Neural progenitor cell (in vitro differentiated cells): ENCODE data around the gene SAPCD1. TPM values are rescaled to one million over a fixed set of nuclear protein-coding genes. Genes with fewer than 3 reads are reported as not detected.
"Not testable (repeated sequence)": the region's sequence is repeated elsewhere in the genome, so short reads cannot be mapped to it uniquely, and the experiment has no call there.

ENCODE experiments used
- DNase-seq: peaks from one replicate; pipeline ENCODE4 v3.0.0-alpha.2; 2016; ENCODE audit warnings: low spot score
- H2AFZ ChIP-seq: fragments of 200-600 bp; sonication (generic); replicated peaks from 2 replicates; pipeline ENCODE4 v1.6.1; 2016; ENCODE audit warnings: antibody characterized with exemption
- H3F3A ChIP-seq: fragments of 200-600 bp; sonication (generic); 2 replicates; pipeline ENCODE4 v1.6.1; 2016; ENCODE audit warnings: antibody characterized with exemption, low read depth
- H3K27ac ChIP-seq: fragments of 200-600 bp; sonication (generic); 2 replicates; pipeline ENCODE4 v1.5.1; 2016; ENCODE audit warnings: mild to moderate bottlenecking
- H3K27me3 ChIP-seq: fragments of 200-600 bp; sonication (generic); 2 replicates; pipeline ENCODE4 v1.6.1; 2016; ENCODE audit warnings: mild to moderate bottlenecking, moderate library complexity
- H3K36me3 ChIP-seq: fragments of 200-600 bp; sonication (generic); 2 replicates; pipeline ENCODE4 v1.5.1; 2016
- H3K4me1 ChIP-seq: fragments of 200-600 bp; sonication (generic); 2 replicates; pipeline ENCODE4 v1.6.1; 2016; ENCODE audit warnings: mixed run types
- H3K4me2 ChIP-seq: fragments of 200-600 bp; sonication (generic); 2 replicates; pipeline ENCODE4 v1.6.1; 2016
- H3K4me3 ChIP-seq: fragments of 200-600 bp; sonication (generic); 2 replicates; pipeline ENCODE4 v1.5.1; 2016
- H3K79me2 ChIP-seq: fragments of 200-600 bp; sonication (generic); 2 replicates; pipeline ENCODE4 v1.6.1; 2016; ENCODE audit warnings: low read depth
- H3K9ac ChIP-seq: fragments of 200-600 bp; sonication (generic); 2 replicates; pipeline ENCODE4 v1.6.1; 2016
- H3K9me3 ChIP-seq: fragments of 200-600 bp; sonication (generic); 2 replicates; pipeline ENCODE4 v1.5.1; 2016; ENCODE audit warnings: low read depth
- H4K20me1 ChIP-seq: fragments of 200-600 bp; sonication (generic); 2 replicates; pipeline ENCODE4 v1.6.1; 2016; ENCODE audit warnings: low read depth
- H3K27ac Mint-ChIP-seq: 3 replicates; pipeline ENCODE4 v1.8.0; 2021; ENCODE audit warnings: mixed read lengths
- H3K27me3 Mint-ChIP-seq: 2 replicates; pipeline ENCODE4 v1.8.0; 2022; ENCODE audit warnings: low read depth, mild to moderate bottlenecking, inconsistent platforms, moderate library complexity, mixed read lengths; ENCODE audit not compliant: insufficient read depth
- H3K36me3 Mint-ChIP-seq: 3 replicates; pipeline ENCODE4 v1.8.0; 2021; ENCODE audit warnings: mixed read lengths
- H3K4me1 Mint-ChIP-seq: 3 replicates; pipeline ENCODE4 v1.8.0; 2021; ENCODE audit warnings: mixed read lengths
- H3K4me3 Mint-ChIP-seq: 3 replicates; pipeline ENCODE4 v1.8.0; 2021; ENCODE audit warnings: mild to moderate bottlenecking, moderate library complexity, mixed read lengths
- H3K9me3 Mint-ChIP-seq: 3 replicates; pipeline ENCODE4 v1.8.0; 2020; ENCODE audit warnings: mixed read lengths
- EZH2 ChIP-seq: fragments of 200-600 bp; sonication (generic); IDR thresholded peaks from 2 replicates; pipeline ENCODE4 v1.6.1; 2017; ENCODE audit warnings: antibody characterized with exemption, mild to moderate bottlenecking, moderate library complexity
- EZH2phosphoT487 ChIP-seq: fragments of 200-600 bp; sonication (generic); IDR thresholded peaks from 2 replicates; pipeline ENCODE4 v1.6.1; 2017; ENCODE audit warnings: antibody characterized with exemption
- total RNA-seq: library from RNA; depleted of rRNA; stranded (reverse); fragments of >200 nt; gene quantifications from 2 replicates; pipeline ENCODE4 v1.2.3, GENCODE V29; 2015; ENCODE audit warnings: low replicate concordance
- TF ChIP-seq, protein P1 (sequence below): fragments of 200-600 bp; sonication (generic); IDR thresholded peaks from 2 replicates; pipeline ENCODE4 v1.5.1; 2017; ENCODE audit warnings: antibody characterized with exemption, mild to moderate bottlenecking

SAPCD1 gene
- total RNA-seq, 1 donor from 2014 or later: 11.9 TPM

DNA sequence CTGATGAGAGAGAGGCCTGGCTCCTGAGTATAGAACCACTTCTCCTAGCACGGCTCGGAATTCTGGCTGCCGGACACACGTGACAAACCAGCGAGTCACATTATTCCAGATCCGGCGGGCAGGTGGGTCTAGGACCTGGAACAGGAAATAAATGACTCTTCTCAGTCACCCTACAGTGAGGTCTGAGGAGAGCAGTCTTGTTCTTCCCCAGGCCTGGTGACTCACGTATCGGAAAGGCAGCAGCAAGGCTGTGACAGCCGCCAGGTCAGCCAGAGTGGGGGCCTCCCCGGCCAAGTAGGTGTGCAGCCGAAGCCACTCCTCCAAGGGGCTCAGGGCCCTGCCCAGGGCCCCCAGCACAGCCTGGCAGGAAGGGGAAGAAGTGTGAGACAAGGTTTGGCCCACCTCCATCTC, 30.3 kb downstream of the SAPCD1 start:
- Mint-ChIP-seq H3K27me3 (no peaks in the 10 kb centered on the region), H3K27ac (no peak overlapping the region), H3K9me3 (no peaks in the 10 kb centered on the region), H3K36me3 (peaks cover 12% of the 10 kb centered on the region), H3K4me1 (peaks cover 16% of the 10 kb centered on the region), H3K4me3 (no peak overlapping the region)
- Histone ChIP-seq H3K27ac (no peak overlapping the region), H3K9ac (no peak overlapping the region), H3K4me3 (no peak overlapping the region), H3K4me2 (no peak overlapping the region), H3F3A (peaks cover 32% of the 10 kb centered on the region), H3K36me3 (peaks cover 4% of the 10 kb centered on the region), H4K20me1 (no peaks in the 10 kb centered on the region), H3K9me3 (no peaks in the 10 kb centered on the region), H2AFZ (no peak overlapping the region), H3K79me2 (peaks cover 22% of the 10 kb centered on the region), H3K27me3 (no peaks in the 10 kb centered on the region), H3K4me1 (peaks cover 7% of the 10 kb centered on the region)
- no peak for TF ChIP-seq EZH2phosphoT487
- no peak for TF ChIP-seq EZH2
- TF ChIP-seq, protein P1, sequence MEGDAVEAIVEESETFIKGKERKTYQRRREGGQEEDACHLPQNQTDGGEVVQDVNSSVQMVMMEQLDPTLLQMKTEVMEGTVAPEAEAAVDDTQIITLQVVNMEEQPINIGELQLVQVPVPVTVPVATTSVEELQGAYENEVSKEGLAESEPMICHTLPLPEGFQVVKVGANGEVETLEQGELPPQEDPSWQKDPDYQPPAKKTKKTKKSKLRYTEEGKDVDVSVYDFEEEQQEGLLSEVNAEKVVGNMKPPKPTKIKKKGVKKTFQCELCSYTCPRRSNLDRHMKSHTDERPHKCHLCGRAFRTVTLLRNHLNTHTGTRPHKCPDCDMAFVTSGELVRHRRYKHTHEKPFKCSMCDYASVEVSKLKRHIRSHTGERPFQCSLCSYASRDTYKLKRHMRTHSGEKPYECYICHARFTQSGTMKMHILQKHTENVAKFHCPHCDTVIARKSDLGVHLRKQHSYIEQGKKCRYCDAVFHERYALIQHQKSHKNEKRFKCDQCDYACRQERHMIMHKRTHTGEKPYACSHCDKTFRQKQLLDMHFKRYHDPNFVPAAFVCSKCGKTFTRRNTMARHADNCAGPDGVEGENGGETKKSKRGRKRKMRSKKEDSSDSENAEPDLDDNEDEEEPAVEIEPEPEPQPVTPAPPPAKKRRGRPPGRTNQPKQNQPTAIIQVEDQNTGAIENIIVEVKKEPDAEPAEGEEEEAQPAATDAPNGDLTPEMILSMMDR: no peak
- DNase-seq: no peak

DNA sequence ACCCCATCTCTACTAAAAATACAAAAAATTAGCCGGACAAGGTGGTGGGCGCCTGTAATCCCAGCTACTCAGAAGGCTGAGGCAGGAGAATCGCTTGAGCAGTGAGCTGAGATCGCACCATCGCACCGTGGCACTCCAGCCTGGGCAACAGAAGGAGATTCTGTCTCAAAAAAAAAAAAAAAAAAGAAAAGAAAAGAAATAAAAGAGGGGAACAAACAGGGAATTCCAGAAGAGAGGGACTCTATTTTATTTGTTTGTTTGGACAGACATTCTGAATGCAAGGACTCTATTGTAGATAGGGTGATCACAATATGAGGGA, 31.4 kb downstream of the SAPCD1 start:
- Mint-ChIP-seq H3K4me1 (peaks cover 16% of the 10 kb centered on the region), H3K36me3 (peaks cover 15% of the 10 kb centered on the region), H3K4me3 (peak overlapping the region; percentile 99)
- Histone ChIP-seq H3K79me2 (peaks cover 22% of the 10 kb centered on the region), H3K4me2 (peak overlapping the region; percentile 93), H3F3A (peaks cover 42% of the 10 kb centered on the region), H3K4me3 (peak overlapping the region; percentile 73)
- H3K9ac ChIP-seq, H3K9me3 Mint-ChIP-seq, H4K20me1 ChIP-seq, H3K27ac Mint-ChIP-seq, H3K27me3 Mint-ChIP-seq, DNase-seq, H3K27ac ChIP-seq, H3K9me3 ChIP-seq, H3K36me3 ChIP-seq, H3K27me3 ChIP-seq, H2AFZ ChIP-seq, H3K4me1 ChIP-seq: not testable (repeated sequence)

DNA sequence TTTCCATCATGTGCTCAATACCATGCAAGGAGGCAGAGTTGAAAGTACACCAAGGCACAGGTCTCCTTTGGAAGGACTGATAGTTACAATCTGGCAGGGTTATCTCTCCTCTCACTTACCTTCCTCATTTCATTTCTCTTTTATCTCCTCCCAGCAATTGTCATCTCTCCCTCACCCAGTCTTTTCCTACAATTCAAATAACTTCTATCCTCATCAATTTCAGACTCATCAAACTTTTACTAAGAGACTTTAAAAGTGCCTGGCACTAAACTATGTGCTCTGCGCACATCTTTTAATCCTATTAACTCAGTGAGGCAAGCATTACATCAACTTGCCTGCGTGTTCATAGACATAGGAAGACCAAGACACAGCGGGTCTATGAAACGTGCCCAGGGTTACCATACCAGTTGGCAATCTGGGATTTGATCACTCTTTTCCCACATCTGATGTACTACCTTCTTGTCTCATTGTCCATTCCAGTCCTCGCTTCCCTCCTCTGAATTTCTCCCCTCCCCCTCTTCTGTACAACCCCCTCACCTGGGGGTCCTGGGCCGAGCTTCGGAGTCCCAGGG, 31.9 kb downstream of the SAPCD1 start:
- DNase-seq: peak; percentile 70
- H3K27me3 Mint-ChIP-seq: no peaks in the 10 kb centered on the region
- peak overlapping the region; percentile 46 for H2AFZ ChIP-seq
- no peaks in the 10 kb centered on the region for H3K27me3 ChIP-seq
- peaks cover 16% of the 10 kb centered on the region for H3K4me1 Mint-ChIP-seq
- peaks cover 22% of the 10 kb centered on the region for H3K79me2 ChIP-seq
- H3K9me3 ChIP-seq: no peaks in the 10 kb centered on the region
- H3K36me3 Mint-ChIP-seq: peaks cover 12% of the 10 kb centered on the region
- peaks cover 4% of the 10 kb centered on the region for H3K36me3 ChIP-seq
- H3K4me3 Mint-ChIP-seq: peak overlapping the region; percentile 99
- peaks cover 7% of the 10 kb centered on the region for H3K4me1 ChIP-seq
- no peaks in the 10 kb centered on the region for H4K20me1 ChIP-seq
- H3F3A ChIP-seq: peaks cover 41% of the 10 kb centered on the region
- H3K27ac Mint-ChIP-seq: peak overlapping the region; percentile 4
- no peaks in the 10 kb centered on the region for H3K9me3 Mint-ChIP-seq
- no peak overlapping the region for H3K27ac ChIP-seq
- TF ChIP-seq, protein P1: no peak
- no peak for TF ChIP-seq EZH2phosphoT487
- TF ChIP-seq EZH2: no peak
- H3K9ac ChIP-seq: peak overlapping the region; percentile 79
- peak overlapping the region; percentile 93 for H3K4me2 ChIP-seq
- H3K4me3 ChIP-seq: peak overlapping the region; percentile 73

DNA sequence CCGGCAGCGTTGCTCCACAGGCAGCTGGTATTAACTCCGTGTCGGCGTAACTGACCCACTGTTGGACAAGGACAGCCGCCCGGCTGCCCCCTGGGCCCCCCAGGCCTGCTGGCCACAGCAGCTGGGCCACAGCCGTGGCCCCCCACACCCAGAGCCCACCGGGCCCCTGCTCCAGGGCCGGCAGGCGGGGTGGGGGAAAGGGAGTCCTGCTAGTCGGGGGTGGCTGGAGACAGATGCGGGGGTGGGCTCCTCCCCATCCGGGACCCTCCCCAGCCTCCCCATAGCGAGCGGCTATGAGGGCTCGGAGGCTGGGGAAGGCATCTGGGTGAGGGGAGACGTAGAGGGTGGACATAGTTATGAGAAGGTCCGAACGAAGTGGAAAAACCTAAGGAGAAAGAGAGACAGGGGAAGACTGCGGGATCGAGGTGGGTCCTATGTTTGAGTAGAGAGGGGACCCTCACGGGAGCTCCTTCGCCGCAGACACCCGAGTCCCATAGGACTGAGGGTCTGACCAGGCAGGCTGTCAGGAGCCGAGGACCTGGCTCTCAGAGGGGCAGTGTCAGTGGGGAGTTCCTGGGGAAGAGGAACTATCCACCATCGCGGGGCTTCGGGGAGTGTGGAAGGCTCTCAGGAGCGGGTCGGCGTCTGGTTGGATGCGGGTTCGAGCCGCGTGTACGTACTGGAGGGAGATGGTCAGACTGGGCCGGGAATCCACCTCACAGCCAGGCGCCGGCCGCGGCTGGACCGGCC, 32.6 kb downstream of the SAPCD1 start:
- peak overlapping the region; percentile 99 for H3K27ac Mint-ChIP-seq
- Histone ChIP-seq H2AFZ (peak overlapping the region; percentile 46), H3K4me1 (peaks cover 7% of the 10 kb centered on the region), H3K27ac (peak overlapping the region; percentile 97), H3K4me2 (peak overlapping the region; percentile 93), H4K20me1 (no peaks in the 10 kb centered on the region), H3K27me3 (no peaks in the 10 kb centered on the region), H3K79me2 (peaks cover 28% of the 10 kb centered on the region), H3F3A (peaks cover 40% of the 10 kb centered on the region), H3K9me3 (no peaks in the 10 kb centered on the region), H3K9ac (peak overlapping the region; percentile 79), H3K4me3 (peak overlapping the region; percentile 73), H3K36me3 (peaks cover 2% of the 10 kb centered on the region)
- DNase-seq: no peak
- TF ChIP-seq EZH2 (no peak), EZH2phosphoT487 (no peak)
- TF ChIP-seq, protein P1: no peak
- no peaks in the 10 kb centered on the region for H3K9me3 Mint-ChIP-seq
- H3K36me3 Mint-ChIP-seq: peaks cover 12% of the 10 kb centered on the region
- peak overlapping the region; percentile 99 for H3K4me3 Mint-ChIP-seq
- H3K4me1 Mint-ChIP-seq: peaks cover 16% of the 10 kb centered on the region
- H3K27me3 Mint-ChIP-seq: no peaks in the 10 kb centered on the region
